Activated CD8-positive, alpha-beta memory T cell treated with anti-CD3 and anti-CD28 coated beads, Interleukin-2, amount 10 ng/mL, durations not matched to agents 7 days and 5 days (primary cell): ENCODE results near the gene PAOX. TPM values are rescaled to one million over a fixed set of nuclear protein-coding genes. Genes with fewer than 3 reads are reported as not detected.
"Not testable (repeated sequence)": the region's sequence is repeated elsewhere in the genome, so short reads cannot be mapped to it uniquely, and the experiment has no call there.

Experiments used
- ATAC-seq: fragments of 150-1000 bp; cut with Tn5 transposase; one replicate; pipeline ENCODE4 v1.10.0; 2021; ENCODE audit warnings: moderate library complexity
- CTCF ChIA-PET: fragments of 350-600 bp; sonication (Branson Sonifier 250); formaldehyde crosslinking; loops from one replicate; lab custom pipeline; 2021; ENCODE audit warnings: antibody characterized with exemption; lab: Charles Lee
- DNase-seq: peaks from one replicate; pipeline ENCODE4 v3.0.0-alpha.2; 2020
- H3K27ac Mint-ChIP-seq: one replicate; pipeline ENCODE4 v1.8.0; 2021; ENCODE audit warnings: mild to moderate bottlenecking, mixed read lengths
- H3K27me3 Mint-ChIP-seq: one replicate; pipeline ENCODE4 v1.8.0; 2021; ENCODE audit warnings: mixed read lengths
- H3K36me3 Mint-ChIP-seq: one replicate; pipeline ENCODE4 v1.8.0; 2021; ENCODE audit warnings: mild to moderate bottlenecking, mixed read lengths
- H3K4me1 Mint-ChIP-seq: one replicate; pipeline ENCODE4 v1.8.0; 2021; ENCODE audit warnings: mixed read lengths
- H3K4me3 Mint-ChIP-seq: one replicate; pipeline ENCODE4 v1.8.0; 2021; ENCODE audit warnings: mild to moderate bottlenecking, moderate library complexity, mixed read lengths
- H3K9me3 Mint-ChIP-seq: one replicate; pipeline ENCODE4 v1.8.0; 2022; ENCODE audit warnings: low read depth, mixed read lengths
- total RNA-seq, 2 experiments: library from RNA; stranded (reverse); gene quantifications; one replicate each; pipeline ENCODE4 v1.2.3, GENCODE V29; 2021

PAOX gene
- total RNA-seq, 2 experiments from 2014 or later = 5.6 to 6.0 TPM

- CTCF ChIA-PET = interaction anchor here (1.1 kb wide), 1 partner anchor 20 kb away, joined by 5 read pairs; no protein-coding TSS in a partner anchor
- Mint-ChIP-seq H3K4me1 (no peaks in the 10 kb centered on the region), H3K36me3 (peaks cover 16% of the 10 kb centered on the region), H3K9me3 (peaks cover 5% of the 10 kb centered on the region), H3K27me3 (peaks cover 11% of the 10 kb centered on the region), H3K27ac (no peak overlapping the region), H3K4me3 (no peak overlapping the region)
- DNase-seq (no peak), ATAC-seq (no peak)
Measured at GRCh38 chr10:133419211-133419950, 40.3 kb downstream of the PAOX start.

- no peak for DNase-seq
- CTCF ChIA-PET = interaction anchor here (1.1 kb wide), 1 partner anchor 19 kb away, joined by 5 read pairs; no protein-coding TSS in a partner anchor
- Mint-ChIP-seq H3K36me3 (peaks cover 12% of the 10 kb centered on the region), H3K4me3 (no peak overlapping the region), H3K27me3 (peaks cover 11% of the 10 kb centered on the region), H3K9me3 (peaks cover 5% of the 10 kb centered on the region), H3K27ac (no peak overlapping the region), H3K4me1 (no peaks in the 10 kb centered on the region)
- ATAC-seq = no peak
Measured at GRCh38 chr10:133420028-133420427, 41.0 kb downstream of the PAOX start.

GRCh38 chr10:133420579-133420978, 41.5 kb downstream of the PAOX start:
- peaks cover under 1% of the 10 kb centered on the region for H3K9me3 Mint-ChIP-seq
- DNase-seq (no peak), ATAC-seq (no peak)
- no peaks in the 10 kb centered on the region for H3K4me1 Mint-ChIP-seq
- peaks cover 11% of the 10 kb centered on the region for H3K27me3 Mint-ChIP-seq
- H3K27ac Mint-ChIP-seq = no peak overlapping the region
- no peak overlapping the region for H3K4me3 Mint-ChIP-seq
- H3K36me3 Mint-ChIP-seq = peaks cover 6% of the 10 kb centered on the region
- CTCF ChIA-PET = no interaction called here

- Mint-ChIP-seq H3K9me3 (no peaks in the 10 kb centered on the region), H3K27ac (no peak overlapping the region), H3K36me3 (no peaks in the 10 kb centered on the region), H3K4me1 (no peaks in the 10 kb centered on the region), H3K4me3 (no peak overlapping the region), H3K27me3 (peaks cover 11% of the 10 kb centered on the region)
- CTCF ChIA-PET = interaction anchor here (0.9 kb wide), 1 partner anchor 92 kb away, joined by 3 read pairs; no protein-coding TSS in a partner anchor
- DNase-seq (no peak), ATAC-seq (no peak)
Measured at GRCh38 chr10:133421336-133422222, 42.5 kb downstream of the PAOX start.

GRCh38 chr10:133422223-133422806, 43.3 kb downstream of the PAOX start:
- CTCF ChIA-PET = interaction anchor here (0.9 kb wide), 1 partner anchor 93 kb away, joined by 3 read pairs; no protein-coding TSS in a partner anchor

GRCh38 chr10:133422807-133423771, 44.0 kb downstream of the PAOX start:
- ATAC-seq (peak; percentile 34), DNase-seq (no peak)
- Mint-ChIP-seq H3K4me1 (no peaks in the 10 kb centered on the region), H3K9me3 (no peaks in the 10 kb centered on the region), H3K36me3 (no peaks in the 10 kb centered on the region), H3K4me3 (no peak overlapping the region), H3K27me3 (peaks cover 11% of the 10 kb centered on the region), H3K27ac (no peak overlapping the region)
- CTCF ChIA-PET = no interaction called here

More at GRCh38 chr10:133422223-133422806, 43.3 kb downstream of the PAOX start:
- H3K36me3 Mint-ChIP-seq = no peaks in the 10 kb centered on the region
- no peak overlapping the region for H3K4me3 Mint-ChIP-seq
- peaks cover 11% of the 10 kb centered on the region for H3K27me3 Mint-ChIP-seq
- ATAC-seq = no peak
- no peak overlapping the region for H3K27ac Mint-ChIP-seq
- no peak for DNase-seq
- no peaks in the 10 kb centered on the region for H3K4me1 Mint-ChIP-seq
- no peaks in the 10 kb centered on the region for H3K9me3 Mint-ChIP-seq

GRCh38 chr10:133424102-133424501, 45.0 kb downstream of the PAOX start:
- H3K9me3 Mint-ChIP-seq, DNase-seq, H3K4me3 Mint-ChIP-seq, CTCF ChIA-PET, H3K4me1 Mint-ChIP-seq, H3K36me3 Mint-ChIP-seq, ATAC-seq, H3K27ac Mint-ChIP-seq: not testable (repeated sequence)
- peaks cover 11% of the 10 kb centered on the region for H3K27me3 Mint-ChIP-seq

- H3K4me3 Mint-ChIP-seq, CTCF ChIA-PET, H3K4me1 Mint-ChIP-seq: not testable (repeated sequence)
Measured at GRCh38 chr10:133424601-133425000, 45.5 kb downstream of the PAOX start, which contains the start of gene SPRN. Gene SPRN, minus strand, starts transcription at chr10:133424625. Its CDS starts 944 bp downstream, at chr10:133423681.

GRCh38 chr10:133429571-133429970, 50.5 kb downstream of the PAOX start:
- H3K27ac Mint-ChIP-seq, DNase-seq, H3K9me3 Mint-ChIP-seq, H3K4me1 Mint-ChIP-seq, H3K36me3 Mint-ChIP-seq, H3K27me3 Mint-ChIP-seq, H3K4me3 Mint-ChIP-seq, ATAC-seq: not testable (repeated sequence)
- CTCF ChIA-PET = interaction anchor here (1.1 kb wide), 1 partner anchor 9 kb away, joined by 3 read pairs; no protein-coding TSS in a partner anchor

More at GRCh38 chr10:133424601-133425000, 45.5 kb downstream of the PAOX start, which contains the start of gene SPRN:
- H3K27ac Mint-ChIP-seq, ATAC-seq, H3K9me3 Mint-ChIP-seq, DNase-seq, H3K36me3 Mint-ChIP-seq: not testable (repeated sequence)
- peaks cover 11% of the 10 kb centered on the region for H3K27me3 Mint-ChIP-seq

GRCh38 chr10:133431888-133432613, 53.0 kb downstream of the PAOX start:
- H3K27me3 Mint-ChIP-seq, DNase-seq, H3K36me3 Mint-ChIP-seq, H3K9me3 Mint-ChIP-seq, ATAC-seq, CTCF ChIA-PET, H3K4me1 Mint-ChIP-seq, H3K27ac Mint-ChIP-seq, H3K4me3 Mint-ChIP-seq: not testable (repeated sequence)

GRCh38 chr10:133432789-133433188, 53.7 kb downstream of the PAOX start:
- H3K27ac Mint-ChIP-seq, H3K4me1 Mint-ChIP-seq, H3K9me3 Mint-ChIP-seq, H3K27me3 Mint-ChIP-seq, H3K36me3 Mint-ChIP-seq, CTCF ChIA-PET, ATAC-seq, DNase-seq, H3K4me3 Mint-ChIP-seq: not testable (repeated sequence)
